ENCODE measurements around the gene OTULIN. TPM values are rescaled to one million over a fixed set of nuclear protein-coding genes. Genes with fewer than 3 reads are reported as not detected.

Gene OTULIN
- total RNA-seq, 1 experiment from 2014 or later: 20.0 TPM

DNA sequence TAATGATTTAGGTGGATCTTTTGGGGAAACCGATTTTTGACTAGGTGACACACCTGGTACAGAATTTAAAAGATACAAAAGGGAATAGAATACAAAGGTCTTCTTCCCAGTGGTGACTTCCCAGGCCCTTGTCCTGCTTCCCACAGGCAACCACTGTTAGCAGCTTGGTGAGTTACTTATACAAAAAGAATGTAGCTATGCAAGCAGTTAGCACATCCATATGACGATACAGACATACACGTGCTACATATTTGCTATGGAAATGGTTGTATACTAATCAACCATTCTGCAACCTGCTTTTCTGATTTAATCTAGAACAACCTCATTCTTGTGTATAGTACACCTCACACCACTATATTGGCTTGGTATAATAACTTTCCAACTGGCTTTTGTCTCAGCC lies 51.0 kb downstream of the OTULIN start:
- BruUV-seq (replicated peaks): no TSS peak
- CTCF ChIA-PET: no interaction called here
- intact Hi-C loops (cut with micrococcal nuclease; ENCODE audit: unreplicated experiment): no loop called here

GRCh38 chr5:14716755-14717752 lies 52.5 kb downstream of the OTULIN start:
- TF ChIP-seq CTCF (conservative IDR thresholded peaks at IDR 0.05; ENCODE audit: low read depth, low read length) (no peak), EZH2 (IDR thresholded peaks at IDR 0.05; ENCODE audit: borderline replicate concordance, low read depth, low read length, poor library complexity, severe bottlenecking) (no peak)
- DNase-seq (ENCODE audit: low spot score): no peak
- Histone ChIP-seq H3K36me3 (ENCODE audit: insufficient read depth, low read length, poor library complexity, severe bottlenecking) (no peaks in the 10 kb centered on the region), H3K4me1 (ENCODE audit: insufficient read depth, low read length, poor library complexity, severe bottlenecking) (no peaks in the 10 kb centered on the region), H3K27ac (ENCODE audit: low read depth, low read length, poor library complexity, severe bottlenecking) (no peak overlapping the region), H3K4me3 (ENCODE audit: low read depth, low read length, poor library complexity, severe bottlenecking) (no peak overlapping the region), H3K27me3 (replicated peaks; ENCODE audit: insufficient read depth, low read depth, low read length, poor library complexity) (no peaks in the 10 kb centered on the region), H3K9me3 (ENCODE audit: low read depth, low read length, poor library complexity, severe bottlenecking) (no peaks in the 10 kb centered on the region)
- ChIA-PET CTCF (no interaction called here), POLR2A (ENCODE audit: low non-redundant PET) (no interaction called here)
- intact Hi-C loops (cut with micrococcal nuclease; ENCODE audit: unreplicated experiment): no loop called here
- BruUV-seq (replicated peaks): no TSS peak

More for the DNA sequence above, 51.0 kb downstream of the OTULIN start:
- no peaks in the 10 kb centered on the region for H3K4me1 ChIP-seq (ENCODE audit: insufficient read depth, low read length, poor library complexity, severe bottlenecking)
- no peak overlapping the region for H3K4me3 ChIP-seq (ENCODE audit: low read depth, low read length, poor library complexity, severe bottlenecking)
- no peak for DNase-seq (ENCODE audit: low spot score)
- H3K27ac ChIP-seq (ENCODE audit: low read depth, low read length, poor library complexity, severe bottlenecking): no peak overlapping the region
- H3K9me3 ChIP-seq (ENCODE audit: low read depth, low read length, poor library complexity, severe bottlenecking): no peaks in the 10 kb centered on the region
- H3K36me3 ChIP-seq (ENCODE audit: insufficient read depth, low read length, poor library complexity, severe bottlenecking): no peaks in the 10 kb centered on the region
- no peaks in the 10 kb centered on the region for H3K27me3 ChIP-seq (replicated peaks; ENCODE audit: insufficient read depth, low read depth, low read length, poor library complexity)
- TF ChIP-seq CTCF (conservative IDR thresholded peaks at IDR 0.05; ENCODE audit: low read depth, low read length): no peak
- TF ChIP-seq EZH2 (IDR thresholded peaks at IDR 0.05; ENCODE audit: borderline replicate concordance, low read depth, low read length, poor library complexity, severe bottlenecking): no peak
- POLR2A ChIA-PET (ENCODE audit: low non-redundant PET): no interaction called here

GRCh38 chr5:14718778-14719177 lies 54.3 kb downstream of the OTULIN start:
- DNase-seq (ENCODE audit: low spot score): no peak
- BruUV-seq (replicated peaks): no TSS peak
- TF ChIP-seq CTCF (conservative IDR thresholded peaks at IDR 0.05; ENCODE audit: low read depth, low read length) (no peak), EZH2 (IDR thresholded peaks at IDR 0.05; ENCODE audit: borderline replicate concordance, low read depth, low read length, poor library complexity, severe bottlenecking) (no peak)
- H3K4me1 ChIP-seq (ENCODE audit: insufficient read depth, low read length, poor library complexity, severe bottlenecking): no peaks in the 10 kb centered on the region
- no peaks in the 10 kb centered on the region for H3K36me3 ChIP-seq (ENCODE audit: insufficient read depth, low read length, poor library complexity, severe bottlenecking)
- POLR2A ChIA-PET (ENCODE audit: low non-redundant PET): no interaction called here
- no peak overlapping the region for H3K27ac ChIP-seq (ENCODE audit: low read depth, low read length, poor library complexity, severe bottlenecking)
- CTCF ChIA-PET: no interaction called here
- intact Hi-C loops (cut with micrococcal nuclease; ENCODE audit: unreplicated experiment): no loop called here
- H3K27me3 ChIP-seq (replicated peaks; ENCODE audit: insufficient read depth, low read depth, low read length, poor library complexity): no peaks in the 10 kb centered on the region
- no peak overlapping the region for H3K4me3 ChIP-seq (ENCODE audit: low read depth, low read length, poor library complexity, severe bottlenecking)
- H3K9me3 ChIP-seq (ENCODE audit: low read depth, low read length, poor library complexity, severe bottlenecking): no peaks in the 10 kb centered on the region

All from A673 (cell line).